Activated naive CD8-positive, alpha-beta T cell treated with anti-CD3 and anti-CD28 coated beads, Interleukin-2, amount 10 ng/mL, durations not matched to agents 7 days and 5 days (primary cell): ENCODE results near the gene RAMP2. TPM values are rescaled to one million over a fixed set of nuclear protein-coding genes. Genes with fewer than 3 reads are reported as not detected.

Experiments used
- ATAC-seq: fragments of 150-1000 bp; cut with Tn5 transposase; one replicate; pipeline ENCODE4 v1.10.0; 2021; ENCODE audit warnings: low read depth, moderate library complexity
- POLR2A ChIA-PET: fragments of 350-600 bp; sonication (Branson Sonifier 250); formaldehyde crosslinking; loops from one replicate; lab custom pipeline; 2021; ENCODE audit warnings: antibody characterized with exemption; lab: Charles Lee
- DNase-seq: peaks from one replicate; pipeline ENCODE4 v3.0.0; 2021
- H3K27ac Mint-ChIP-seq: one replicate; pipeline ENCODE4 v1.8.0; 2022; ENCODE audit warnings: mild to moderate bottlenecking, mixed read lengths
- H3K27me3 Mint-ChIP-seq: one replicate; pipeline ENCODE4 v1.8.0; 2022; ENCODE audit warnings: mild to moderate bottlenecking, moderate library complexity, mixed read lengths
- H3K36me3 Mint-ChIP-seq: one replicate; pipeline ENCODE4 v1.8.0; 2021; ENCODE audit warnings: mild to moderate bottlenecking, mixed read lengths
- H3K4me1 Mint-ChIP-seq: one replicate; pipeline ENCODE4 v1.8.0; 2021; ENCODE audit warnings: mixed read lengths
- H3K4me3 Mint-ChIP-seq: one replicate; pipeline ENCODE4 v1.8.0; 2022; ENCODE audit warnings: mild to moderate bottlenecking, moderate library complexity, mixed read lengths
- H3K9me3 Mint-ChIP-seq: one replicate; pipeline ENCODE4 v1.8.0; 2021; ENCODE audit warnings: mixed read lengths
- total RNA-seq, 2 experiments: library from RNA; stranded (reverse); gene quantifications; one replicate each; pipeline ENCODE4 v1.2.3, GENCODE V29; 2021

The RAMP2 gene
- total RNA-seq, 2 experiments from 2014 or later, result not detected

DNA sequence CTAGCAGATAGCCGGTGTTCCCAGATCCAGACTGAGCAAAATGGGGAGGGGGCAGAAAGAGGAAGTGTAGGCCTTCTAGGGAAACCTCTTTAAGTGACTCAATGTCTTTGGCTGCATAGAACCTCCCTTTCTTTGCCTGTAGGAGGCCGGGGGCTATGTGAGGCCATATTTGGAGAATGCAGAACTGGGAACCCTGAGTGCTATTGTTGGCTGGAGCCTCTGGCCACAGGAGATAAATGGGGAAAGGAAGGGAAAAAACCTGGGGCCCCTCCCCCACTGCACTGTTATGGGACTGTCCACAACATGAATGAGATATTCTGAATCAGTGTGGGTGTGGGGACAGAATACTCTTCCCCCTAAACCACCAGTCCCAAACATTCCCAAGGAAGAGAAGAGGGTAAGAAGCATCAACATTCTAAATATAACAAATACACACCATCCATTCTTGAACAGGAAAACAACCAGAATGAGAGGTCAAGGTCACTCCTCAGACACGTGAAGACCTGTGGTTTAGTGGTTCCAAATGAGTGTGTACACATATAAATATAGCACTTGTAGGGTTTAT lies 14.6 kb downstream of the RAMP2 start:
- POLR2A ChIA-PET, result interaction anchor here (0.7 kb wide), 1 partner anchor 431 kb away, joined by 3 read pairs; no protein-coding TSS in a partner anchor
- peaks cover 8% of the 10 kb centered on the region for H3K27me3 Mint-ChIP-seq
- no peaks in the 10 kb centered on the region for H3K9me3 Mint-ChIP-seq
- no peak overlapping the region for H3K4me3 Mint-ChIP-seq
- no peak for DNase-seq
- H3K4me1 Mint-ChIP-seq, result peaks cover 24% of the 10 kb centered on the region
- H3K27ac Mint-ChIP-seq, result no peak overlapping the region
- peaks cover 22% of the 10 kb centered on the region for H3K36me3 Mint-ChIP-seq
- ATAC-seq, result no peak

DNA sequence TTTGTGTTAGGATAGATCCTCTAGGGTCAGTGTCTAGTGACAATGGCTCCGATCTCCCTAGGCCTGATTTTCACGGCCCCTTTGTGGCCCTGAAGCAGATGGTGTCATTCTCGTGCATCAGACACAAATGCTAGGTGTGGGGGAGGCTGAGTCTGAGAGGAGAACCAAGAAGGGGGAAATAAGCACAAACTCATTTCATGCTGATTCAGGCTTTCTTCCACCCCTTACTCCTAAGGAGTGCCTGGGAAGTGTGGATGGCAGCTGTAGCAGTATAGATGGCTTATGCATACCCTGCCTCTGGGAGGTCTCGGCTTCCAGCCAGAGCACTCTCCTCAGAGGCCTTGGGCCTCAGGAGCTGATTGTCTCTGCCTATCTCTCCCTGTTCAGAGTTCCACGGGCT lies 17.5 kb downstream of the RAMP2 start:
- Mint-ChIP-seq H3K4me1 (peaks cover 23% of the 10 kb centered on the region), H3K9me3 (no peaks in the 10 kb centered on the region), H3K27me3 (peaks cover 33% of the 10 kb centered on the region), H3K4me3 (no peak overlapping the region), H3K36me3 (peaks cover 19% of the 10 kb centered on the region), H3K27ac (no peak overlapping the region)
- POLR2A ChIA-PET, result interaction anchor here (0.9 kb wide), 1 partner anchor 202 kb away, joined by 5 read pairs; the partner anchor contains the start of gene PSMC3IP
- ATAC-seq (no peak), DNase-seq (no peak)

DNA sequence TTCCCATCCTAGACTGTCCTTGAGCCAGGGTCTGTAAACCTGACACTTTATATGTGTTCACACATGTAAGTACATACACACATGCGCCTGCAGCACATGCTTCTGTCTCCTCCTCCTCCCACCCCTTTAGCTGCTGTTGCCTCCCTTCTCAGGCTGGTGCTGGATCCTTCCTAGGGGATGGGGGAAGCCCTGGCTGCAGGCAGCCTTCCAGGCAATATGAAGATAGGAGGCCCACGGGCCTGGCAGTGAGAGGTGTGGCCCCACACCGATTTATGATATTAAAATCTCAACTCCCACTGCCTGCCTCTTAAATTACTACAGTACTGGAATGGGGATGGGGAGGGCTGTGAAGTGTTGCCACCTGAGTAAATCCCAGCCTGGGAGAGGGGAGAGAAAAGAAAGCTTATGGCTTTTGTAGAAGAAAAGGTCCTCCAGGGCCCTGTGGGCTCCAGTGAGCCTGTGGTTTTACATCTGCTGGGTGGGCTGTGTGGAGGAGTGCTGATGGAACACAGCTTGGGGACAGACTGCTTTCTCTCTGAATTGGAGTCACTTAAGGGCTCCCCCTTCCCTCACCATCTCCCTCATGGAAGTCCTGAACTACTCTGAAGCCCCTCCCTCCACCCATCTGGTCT lies 18.4 kb downstream of the RAMP2 start:
- no peak for DNase-seq
- H3K27me3 Mint-ChIP-seq, result peaks cover 41% of the 10 kb centered on the region
- POLR2A ChIA-PET, result no interaction called here
- no peak overlapping the region for H3K4me3 Mint-ChIP-seq
- H3K9me3 Mint-ChIP-seq, result no peaks in the 10 kb centered on the region
- peaks cover 18% of the 10 kb centered on the region for H3K36me3 Mint-ChIP-seq
- no peak overlapping the region for H3K27ac Mint-ChIP-seq
- no peak for ATAC-seq
- peaks cover 15% of the 10 kb centered on the region for H3K4me1 Mint-ChIP-seq

DNA sequence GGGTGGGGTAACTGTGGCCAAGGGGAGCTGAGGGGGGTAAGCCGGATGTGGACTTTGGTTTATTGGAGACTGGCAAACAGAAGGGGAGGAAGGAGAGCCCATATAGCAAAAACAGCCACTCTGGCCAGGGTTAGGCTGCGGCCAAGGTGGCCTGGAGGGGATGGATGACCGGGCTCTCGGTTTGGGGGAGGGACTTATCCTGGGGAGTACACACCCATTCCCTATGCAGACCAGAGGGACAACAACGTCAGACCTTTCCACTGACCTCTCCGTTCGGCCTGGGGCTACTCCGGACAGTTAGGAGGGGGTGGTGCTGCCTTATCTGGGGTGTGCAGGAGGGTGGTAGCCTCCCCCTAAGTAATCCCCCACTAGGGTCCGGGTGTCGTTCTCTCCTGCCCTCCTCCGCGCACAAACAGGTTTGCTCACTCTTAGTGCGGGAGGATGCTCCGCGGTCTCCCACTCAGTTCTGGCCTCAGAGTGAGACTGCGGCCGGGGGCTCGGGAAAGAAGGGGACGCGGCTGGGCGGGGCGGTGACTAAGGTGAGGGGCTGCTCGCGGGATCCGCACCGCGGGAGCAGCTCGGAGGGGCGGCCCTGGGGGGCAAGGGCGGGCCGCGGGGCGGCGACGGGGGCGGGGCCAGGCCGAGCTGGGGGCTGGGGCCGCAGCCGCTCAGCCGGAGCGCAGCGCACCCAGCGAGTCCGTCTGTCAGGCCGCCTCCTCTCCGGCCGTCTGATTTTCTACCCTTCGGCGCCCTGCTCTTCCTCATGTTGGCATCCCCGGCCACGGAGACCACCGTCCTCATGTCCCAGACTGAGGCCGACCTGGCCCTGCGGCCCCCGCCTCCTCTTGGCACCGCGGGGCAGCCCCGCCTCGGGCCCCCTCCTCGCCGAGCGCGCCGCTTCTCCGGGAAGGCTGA lies 19.2 kb downstream of the RAMP2 start, which contains the start of gene WNK4:
Gene WNK4 (plus strand): TSS at position 675 of the 915 bp plus-strand sequence. CDS start 89 bp downstream, at position 764.
- peak; percentile 37 for ATAC-seq
- Mint-ChIP-seq H3K4me3 (no peak within 1 kb of the TSS), H3K4me1 (peaks cover 15% of the 10 kb centered on the region), H3K27me3 (peaks cover 49% of the 10 kb centered on the region), H3K36me3 (peaks cover 14% of the 10 kb centered on the region), H3K27ac (no peak within 1 kb of the TSS), H3K9me3 (no peaks in the 10 kb centered on the region)
- POLR2A ChIA-PET, result no interaction called here
- no peak for DNase-seq

DNA sequence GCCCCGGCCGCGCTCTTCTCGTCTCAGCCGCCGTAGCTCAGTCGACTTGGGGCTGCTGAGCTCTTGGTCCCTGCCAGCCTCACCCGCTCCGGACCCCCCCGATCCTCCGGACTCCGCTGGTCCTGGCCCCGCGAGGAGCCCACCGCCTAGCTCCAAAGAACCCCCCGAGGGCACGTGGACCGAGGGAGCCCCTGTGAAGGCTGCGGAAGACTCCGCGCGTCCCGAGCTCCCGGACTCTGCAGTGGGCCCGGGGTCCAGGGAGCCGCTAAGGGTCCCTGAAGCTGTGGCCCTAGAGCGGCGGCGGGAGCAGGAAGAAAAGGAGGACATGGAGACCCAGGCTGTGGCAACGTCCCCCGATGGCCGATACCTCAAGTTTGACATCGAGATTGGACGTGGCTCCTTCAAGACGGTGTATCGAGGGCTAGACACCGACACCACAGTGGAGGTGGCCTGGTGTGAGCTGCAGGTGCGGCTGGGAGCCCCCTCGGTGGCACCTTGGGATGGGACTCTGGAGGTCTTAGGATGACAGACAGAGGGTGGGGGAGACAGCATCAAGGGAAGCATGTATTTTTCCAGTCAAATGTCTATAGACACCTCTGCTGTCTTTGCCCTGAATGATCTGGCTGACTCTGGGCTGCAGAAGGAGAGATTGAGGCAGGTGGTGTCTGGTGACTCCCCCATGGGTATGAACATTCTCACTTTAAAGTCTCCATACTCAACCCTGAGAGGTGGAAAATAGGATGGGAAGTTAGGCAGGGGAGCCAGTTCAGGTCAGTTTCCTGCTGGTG lies 20.0 kb downstream of the RAMP2 start:
- POLR2A ChIA-PET, result no interaction called here

DNA sequence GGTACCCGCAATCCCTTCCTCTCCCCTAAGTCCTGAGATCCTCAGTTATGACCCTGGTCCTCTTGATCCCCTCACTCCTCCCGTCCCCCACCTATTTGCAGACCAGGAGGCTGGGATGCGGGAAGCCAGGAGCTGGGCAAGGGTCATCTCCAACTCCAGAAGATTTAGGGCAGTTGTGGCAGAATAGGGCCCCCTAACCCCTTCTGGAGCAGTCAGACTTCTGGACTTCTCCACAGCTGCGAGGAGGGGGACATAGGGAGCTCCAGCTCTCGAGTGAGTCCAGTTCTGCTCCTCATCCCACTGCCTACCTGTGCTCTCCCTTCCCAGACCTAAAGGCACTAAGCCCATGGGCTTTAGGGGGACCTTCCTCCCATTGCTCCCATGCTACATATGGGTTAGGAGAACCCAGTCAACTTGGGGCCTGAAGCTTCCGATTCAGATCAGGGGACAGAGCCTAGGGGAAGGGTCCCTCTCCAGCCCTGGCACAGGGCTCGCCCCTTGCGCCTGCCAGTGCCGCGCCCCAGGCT lies 20.7 kb downstream of the RAMP2 start:
- peaks cover 15% of the 10 kb centered on the region for H3K36me3 Mint-ChIP-seq
- POLR2A ChIA-PET, result no interaction called here
- DNase-seq (no peak), ATAC-seq (no peak)
- no peak overlapping the region for H3K27ac Mint-ChIP-seq
- H3K9me3 Mint-ChIP-seq, result no peaks in the 10 kb centered on the region
- peaks cover 16% of the 10 kb centered on the region for H3K4me1 Mint-ChIP-seq
- no peak overlapping the region for H3K4me3 Mint-ChIP-seq
- peaks cover 63% of the 10 kb centered on the region for H3K27me3 Mint-ChIP-seq

More for the DNA sequence above, 20.0 kb downstream of the RAMP2 start:
- no peak overlapping the region for H3K27ac Mint-ChIP-seq
- H3K4me1 Mint-ChIP-seq, result peaks cover 16% of the 10 kb centered on the region
- peaks cover 15% of the 10 kb centered on the region for H3K36me3 Mint-ChIP-seq
- no peaks in the 10 kb centered on the region for H3K9me3 Mint-ChIP-seq
- no peak overlapping the region for H3K4me3 Mint-ChIP-seq
- ATAC-seq, result peak; percentile 6
- no peak for DNase-seq
- H3K27me3 Mint-ChIP-seq, result peaks cover 58% of the 10 kb centered on the region

DNA sequence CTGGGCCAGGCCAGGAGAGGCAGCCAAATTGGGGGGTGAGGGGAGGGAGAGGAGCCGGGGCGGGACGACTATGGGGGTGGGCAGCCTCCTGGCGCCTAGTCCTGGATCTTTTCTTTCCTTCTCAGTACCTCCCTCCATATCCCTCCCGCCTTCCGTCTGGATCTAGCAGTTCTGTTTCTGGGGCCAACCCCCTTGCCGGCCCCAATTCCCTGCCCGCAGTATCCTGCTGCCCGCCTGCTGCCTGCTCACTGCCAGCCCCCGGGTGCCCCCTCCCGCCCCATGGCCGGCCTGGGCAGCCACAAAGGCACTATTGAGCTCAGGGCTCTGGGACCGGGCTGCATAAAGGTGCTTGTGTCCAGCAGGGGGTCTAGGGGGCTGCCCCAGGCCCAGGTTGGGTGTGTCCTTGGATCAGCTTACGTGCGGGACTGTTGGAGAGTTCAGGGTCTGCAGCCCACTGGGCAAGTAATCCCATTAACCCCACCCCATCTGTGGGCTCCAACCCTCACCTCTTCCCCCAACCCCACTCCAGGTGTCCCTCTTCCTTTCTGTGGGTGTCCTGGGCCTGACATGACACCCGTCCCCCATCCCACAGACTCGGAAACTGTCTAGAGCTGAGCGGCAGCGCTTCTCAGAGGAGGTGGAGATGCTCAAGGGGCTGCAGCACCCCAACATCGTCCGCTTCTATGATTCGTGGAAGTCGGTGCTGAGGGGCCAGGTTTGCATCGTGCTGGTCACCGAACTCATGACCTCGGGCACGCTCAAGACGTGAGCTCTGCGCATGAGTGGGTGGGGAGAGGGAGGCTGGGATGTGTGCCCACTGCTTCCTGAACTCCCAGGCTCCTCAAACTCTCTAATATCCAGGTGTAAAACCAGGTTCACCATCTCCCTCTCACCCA lies 21.4 kb downstream of the RAMP2 start:
- ATAC-seq (no peak), DNase-seq (no peak)
- Mint-ChIP-seq H3K27me3 (peaks cover 66% of the 10 kb centered on the region), H3K27ac (no peak overlapping the region), H3K9me3 (no peaks in the 10 kb centered on the region), H3K4me3 (no peak overlapping the region), H3K4me1 (peaks cover 16% of the 10 kb centered on the region), H3K36me3 (peaks cover 15% of the 10 kb centered on the region)
- POLR2A ChIA-PET, result interaction anchor here (1.4 kb wide), 1 partner anchor 9 kb away, joined by 3 read pairs; the partner anchor contains the start of gene VPS25

DNA sequence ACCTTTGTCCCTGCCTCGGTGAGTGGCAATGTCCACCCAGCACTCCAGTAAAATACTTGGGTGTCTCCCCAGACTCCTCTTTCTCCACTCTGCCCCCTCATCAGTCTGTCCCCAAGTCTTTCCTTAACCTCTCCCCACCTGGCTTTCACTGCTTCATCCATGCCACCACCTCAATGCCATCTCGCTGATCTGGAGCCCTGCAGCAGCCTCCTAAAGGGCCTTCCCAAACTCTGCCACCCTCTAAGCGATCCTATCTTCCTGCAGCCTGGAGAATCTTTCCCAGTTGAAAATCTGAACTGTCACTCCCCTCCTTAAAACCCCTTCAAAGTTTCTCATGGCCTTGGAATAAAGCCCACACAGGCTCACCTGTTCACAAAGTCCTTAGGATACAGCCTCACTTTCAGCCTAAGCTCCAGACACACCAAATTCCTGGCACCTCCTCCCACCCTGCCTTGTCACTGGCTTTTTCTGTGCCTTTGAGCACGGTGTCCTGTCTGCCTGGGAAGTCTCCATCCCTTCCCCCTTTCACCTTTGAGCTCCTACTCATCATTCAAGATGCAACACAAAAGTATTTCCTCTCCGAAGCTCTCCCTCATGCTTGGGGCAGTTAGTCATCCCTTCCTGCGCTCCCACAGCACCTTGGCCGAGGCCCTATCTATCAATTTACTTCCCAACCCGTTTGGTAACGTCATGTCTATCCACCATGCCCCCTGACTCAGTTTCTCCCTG lies 22.2 kb downstream of the RAMP2 start:
- no peak for ATAC-seq
- peaks cover 15% of the 10 kb centered on the region for H3K36me3 Mint-ChIP-seq
- DNase-seq, result no peak
- no peak overlapping the region for H3K4me3 Mint-ChIP-seq
- POLR2A ChIA-PET, result interaction anchor here (1.4 kb wide), 1 partner anchor 10 kb away, joined by 3 read pairs; the partner anchor contains the start of gene VPS25
- H3K27me3 Mint-ChIP-seq, result peaks cover 72% of the 10 kb centered on the region
- no peak overlapping the region for H3K27ac Mint-ChIP-seq
- H3K4me1 Mint-ChIP-seq, result peaks cover 16% of the 10 kb centered on the region
- no peaks in the 10 kb centered on the region for H3K9me3 Mint-ChIP-seq

DNA sequence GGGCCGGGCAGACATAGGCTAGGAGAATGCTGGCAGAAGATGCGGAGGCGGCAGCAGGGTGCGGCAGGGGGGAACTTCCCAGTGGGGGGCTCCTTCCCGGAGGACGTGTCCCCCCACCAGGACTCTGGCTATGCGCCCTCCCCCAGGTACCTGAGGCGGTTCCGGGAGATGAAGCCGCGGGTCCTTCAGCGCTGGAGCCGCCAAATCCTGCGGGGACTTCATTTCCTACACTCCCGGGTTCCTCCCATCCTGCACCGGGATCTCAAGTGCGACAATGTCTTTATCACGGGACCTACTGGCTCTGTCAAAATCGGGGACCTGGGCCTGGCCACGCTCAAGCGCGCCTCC lies 22.7 kb downstream of the RAMP2 start:
- H3K27ac Mint-ChIP-seq, result no peak overlapping the region
- peaks cover 16% of the 10 kb centered on the region for H3K4me1 Mint-ChIP-seq
- H3K9me3 Mint-ChIP-seq, result no peaks in the 10 kb centered on the region
- H3K4me3 Mint-ChIP-seq, result no peak overlapping the region
- peaks cover 13% of the 10 kb centered on the region for H3K36me3 Mint-ChIP-seq
- H3K27me3 Mint-ChIP-seq, result peaks cover 72% of the 10 kb centered on the region
- no peak for ATAC-seq
- POLR2A ChIA-PET, result interaction anchor here (1.4 kb wide), 1 partner anchor 10 kb away, joined by 3 read pairs; the partner anchor contains the start of gene VPS25
- no peak for DNase-seq

DNA sequence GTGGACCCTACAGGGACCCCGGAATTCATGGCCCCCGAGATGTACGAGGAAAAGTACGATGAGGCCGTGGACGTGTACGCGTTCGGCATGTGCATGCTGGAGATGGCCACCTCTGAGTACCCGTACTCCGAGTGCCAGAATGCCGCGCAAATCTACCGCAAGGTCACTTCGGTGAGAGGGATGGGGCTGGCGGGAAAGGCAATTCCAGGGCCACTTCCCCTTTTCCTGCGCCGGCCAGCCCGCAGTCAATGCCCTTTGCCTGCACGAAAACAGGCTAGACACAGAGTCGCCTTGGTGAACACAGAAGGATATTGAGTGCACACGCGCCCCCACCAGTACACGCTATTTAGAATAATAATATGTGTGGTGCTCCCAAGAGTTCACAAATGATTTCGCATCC lies 23.4 kb downstream of the RAMP2 start:
- Mint-ChIP-seq H3K27me3 (peaks cover 70% of the 10 kb centered on the region), H3K9me3 (no peaks in the 10 kb centered on the region), H3K4me3 (no peak overlapping the region), H3K27ac (no peak overlapping the region), H3K36me3 (peaks cover 7% of the 10 kb centered on the region), H3K4me1 (peaks cover 16% of the 10 kb centered on the region)
- POLR2A ChIA-PET, result no interaction called here
- DNase-seq, result no peak
- ATAC-seq, result no peak

DNA sequence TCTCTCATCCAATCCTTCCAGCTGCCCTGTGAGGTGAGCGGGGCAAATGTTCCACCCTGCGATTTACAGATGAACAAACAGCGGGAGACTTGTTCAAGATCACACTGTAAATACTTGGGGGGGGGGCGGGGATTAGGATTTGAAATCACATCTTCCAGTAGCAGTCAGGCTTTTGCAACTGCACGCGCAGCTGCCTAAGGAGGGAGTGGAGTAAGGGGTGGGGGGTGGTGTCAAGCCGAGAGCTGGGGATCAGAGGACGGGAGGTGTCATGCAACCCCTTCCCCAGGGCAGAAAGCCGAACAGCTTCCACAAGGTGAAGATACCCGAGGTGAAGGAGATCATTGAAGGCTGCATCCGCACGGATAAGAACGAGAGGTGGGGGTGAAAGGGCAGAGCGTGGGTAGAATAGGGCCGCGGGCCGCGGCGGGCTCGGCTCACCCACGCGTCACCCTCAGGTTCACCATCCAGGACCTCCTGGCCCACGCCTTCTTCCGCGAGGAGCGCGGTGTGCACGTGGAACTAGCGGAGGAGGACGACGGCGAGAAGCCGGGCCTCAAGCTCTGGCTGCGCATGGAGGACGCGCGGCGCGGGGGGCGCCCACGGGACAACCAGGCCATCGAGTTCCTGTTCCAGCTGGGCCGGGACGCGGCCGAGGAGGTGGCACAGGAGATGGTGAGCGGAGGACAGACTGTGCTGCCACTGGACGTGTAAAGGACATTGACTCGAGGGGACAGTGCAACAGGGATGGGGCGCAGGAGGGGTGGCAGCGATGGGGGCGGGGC lies 24.0 kb downstream of the RAMP2 start:
- H3K4me3 Mint-ChIP-seq, result no peak overlapping the region
- H3K4me1 Mint-ChIP-seq, result peaks cover 14% of the 10 kb centered on the region
- ATAC-seq, result no peak
- peaks cover 2% of the 10 kb centered on the region for H3K36me3 Mint-ChIP-seq
- POLR2A ChIA-PET, result interaction anchor here (0.7 to 1.1 kb wide), 2 partner anchors 39 to 237 kb away, joined by 3 read pairs; partner anchors contain the start of gene BECN1
- no peaks in the 10 kb centered on the region for H3K9me3 Mint-ChIP-seq
- H3K27ac Mint-ChIP-seq, result no peak overlapping the region
- peaks cover 66% of the 10 kb centered on the region for H3K27me3 Mint-ChIP-seq
- DNase-seq, result no peak
